Measurements from ENCODE around the gene GGA1. TPM values are rescaled to one million over a fixed set of nuclear protein-coding genes. Genes with fewer than 3 reads are reported as not detected.

GGA1 gene
- total RNA-seq, 3 donors from 2014 or later: 70.4 to 79.0 (median 74.3) TPM

DNA sequence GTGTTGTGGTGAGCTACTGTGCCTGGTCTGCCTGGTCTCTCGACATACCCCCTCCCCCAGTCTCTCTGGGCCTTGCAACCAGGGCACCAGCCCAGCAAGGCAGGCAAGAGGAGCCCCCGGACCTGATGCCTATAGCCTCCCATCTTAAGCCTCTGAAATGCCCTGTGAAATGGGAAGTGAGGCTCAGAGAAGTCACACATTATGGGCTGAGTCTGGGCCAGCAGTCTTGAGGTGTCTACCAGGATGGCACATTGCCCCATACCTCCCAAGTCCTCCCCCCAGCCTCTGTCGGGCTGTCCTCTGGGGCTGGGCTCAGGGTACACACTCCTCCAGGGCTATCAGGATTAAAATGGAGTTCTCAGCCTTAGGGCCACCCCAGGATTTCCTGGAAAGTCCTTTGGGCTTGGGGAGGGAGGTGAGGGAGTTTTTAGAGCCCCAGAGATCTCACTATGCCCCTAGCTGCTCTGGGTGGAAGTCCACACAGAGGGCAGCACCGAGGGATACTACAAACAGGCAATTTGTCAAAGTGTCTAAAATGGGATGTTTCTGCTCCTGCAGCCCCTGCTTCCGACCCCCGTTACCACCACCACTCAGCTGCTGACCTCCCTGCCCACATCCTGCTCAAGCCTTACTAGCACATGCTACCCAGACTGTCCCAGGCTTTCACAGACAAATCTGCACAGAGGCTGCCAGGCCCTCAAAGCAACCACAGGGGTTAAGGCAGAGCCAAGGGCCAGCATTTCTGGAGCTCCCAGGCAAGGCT lies 27.7 kb downstream of the GGA1 start:
- H3K4me3 ChIP-seq: no peak overlapping the region
- TF ChIP-seq, protein P1, sequence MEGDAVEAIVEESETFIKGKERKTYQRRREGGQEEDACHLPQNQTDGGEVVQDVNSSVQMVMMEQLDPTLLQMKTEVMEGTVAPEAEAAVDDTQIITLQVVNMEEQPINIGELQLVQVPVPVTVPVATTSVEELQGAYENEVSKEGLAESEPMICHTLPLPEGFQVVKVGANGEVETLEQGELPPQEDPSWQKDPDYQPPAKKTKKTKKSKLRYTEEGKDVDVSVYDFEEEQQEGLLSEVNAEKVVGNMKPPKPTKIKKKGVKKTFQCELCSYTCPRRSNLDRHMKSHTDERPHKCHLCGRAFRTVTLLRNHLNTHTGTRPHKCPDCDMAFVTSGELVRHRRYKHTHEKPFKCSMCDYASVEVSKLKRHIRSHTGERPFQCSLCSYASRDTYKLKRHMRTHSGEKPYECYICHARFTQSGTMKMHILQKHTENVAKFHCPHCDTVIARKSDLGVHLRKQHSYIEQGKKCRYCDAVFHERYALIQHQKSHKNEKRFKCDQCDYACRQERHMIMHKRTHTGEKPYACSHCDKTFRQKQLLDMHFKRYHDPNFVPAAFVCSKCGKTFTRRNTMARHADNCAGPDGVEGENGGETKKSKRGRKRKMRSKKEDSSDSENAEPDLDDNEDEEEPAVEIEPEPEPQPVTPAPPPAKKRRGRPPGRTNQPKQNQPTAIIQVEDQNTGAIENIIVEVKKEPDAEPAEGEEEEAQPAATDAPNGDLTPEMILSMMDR (IDR thresholded peaks at IDR 0.05): no peak
- intact Hi-C loops (cut with DNase I, micrococcal nuclease): no loop called here
- ATAC-seq (no peak), DNase-seq (peak in 2 of 3 donors; percentile 62 to 80)
- peaks cover 67% of the 10 kb centered on the region for H3K4me1 ChIP-seq (ENCODE audit: low read depth)
- H3K9me3 ChIP-seq: no peaks in the 10 kb centered on the region
- H3K36me3 ChIP-seq (ENCODE audit: low read depth): no peaks in the 10 kb centered on the region

DNA sequence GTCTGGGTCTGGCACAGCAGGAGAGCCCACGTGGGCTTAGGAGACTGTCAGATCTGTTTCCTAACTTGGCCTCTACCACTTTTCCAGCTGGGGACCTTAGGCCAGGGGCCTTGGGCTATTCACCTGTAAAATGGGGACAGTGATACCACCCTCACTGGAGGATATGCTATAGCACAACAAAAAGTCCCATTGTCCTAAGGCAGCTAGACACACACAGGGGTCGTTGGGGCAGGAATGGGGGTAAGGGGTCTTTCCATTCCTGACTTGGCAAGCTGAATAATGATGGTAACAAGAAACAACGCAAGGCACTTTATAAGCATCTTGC lies 28.3 kb downstream of the GGA1 start:
- Histone ChIP-seq H3K4me3 (no peak overlapping the region), H3K9me3 (no peaks in the 10 kb centered on the region), H3K36me3 (ENCODE audit: low read depth) (no peaks in the 10 kb centered on the region), H3K4me1 (ENCODE audit: low read depth) (peaks cover 72% of the 10 kb centered on the region)
- ATAC-seq (no peak), DNase-seq (no peak)
- TF ChIP-seq, protein P1 (IDR thresholded peaks at IDR 0.05): no peak
- intact Hi-C loops (cut with DNase I, micrococcal nuclease): no loop called here

DNA sequence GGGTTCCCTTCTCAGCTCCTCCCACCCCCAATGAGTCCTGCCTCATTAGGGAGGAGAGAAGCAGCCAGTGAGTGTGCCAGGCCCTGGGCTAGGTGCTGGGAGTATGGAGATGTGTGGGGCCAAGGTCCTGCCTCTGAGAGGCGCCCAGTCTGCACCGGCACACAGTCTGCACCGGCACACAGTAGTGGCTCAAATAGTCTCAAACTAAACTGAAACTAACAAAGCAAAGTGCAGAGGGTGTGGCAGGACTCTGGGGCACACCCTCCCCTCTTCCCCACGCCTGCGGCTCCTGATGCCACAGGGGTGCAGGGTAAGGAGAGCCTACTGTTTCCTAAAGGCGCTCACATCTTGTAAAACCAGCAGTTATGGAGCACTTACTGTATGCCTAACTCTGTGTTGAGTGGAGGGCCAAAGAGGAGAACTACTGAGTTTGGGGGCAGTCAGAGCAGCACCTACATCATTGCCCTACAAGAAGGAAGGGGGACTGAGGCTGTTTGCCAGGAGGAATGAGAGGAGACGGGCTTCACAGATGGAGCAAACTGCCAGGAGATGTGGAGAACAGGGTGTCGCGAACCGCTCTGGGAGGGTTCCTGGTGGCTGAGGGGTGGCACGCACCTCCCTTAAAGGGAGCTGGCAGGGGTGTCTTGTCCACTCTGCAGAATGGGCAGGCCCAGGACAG lies 29.9 kb downstream of the GGA1 start:
- ATAC-seq (peak; percentile 65), DNase-seq (peak; percentile 80 to 89 (median 84))
- H3K4me3 ChIP-seq: no peak overlapping the region
- H3K4me1 ChIP-seq (ENCODE audit: low read depth): peaks cover 78% of the 10 kb centered on the region
- no peaks in the 10 kb centered on the region for H3K36me3 ChIP-seq (ENCODE audit: low read depth)
- no peaks in the 10 kb centered on the region for H3K9me3 ChIP-seq
- TF ChIP-seq, protein P1 (IDR thresholded peaks at IDR 0.05): no peak
- intact Hi-C loops (cut with DNase I, micrococcal nuclease): no loop called here

DNA sequence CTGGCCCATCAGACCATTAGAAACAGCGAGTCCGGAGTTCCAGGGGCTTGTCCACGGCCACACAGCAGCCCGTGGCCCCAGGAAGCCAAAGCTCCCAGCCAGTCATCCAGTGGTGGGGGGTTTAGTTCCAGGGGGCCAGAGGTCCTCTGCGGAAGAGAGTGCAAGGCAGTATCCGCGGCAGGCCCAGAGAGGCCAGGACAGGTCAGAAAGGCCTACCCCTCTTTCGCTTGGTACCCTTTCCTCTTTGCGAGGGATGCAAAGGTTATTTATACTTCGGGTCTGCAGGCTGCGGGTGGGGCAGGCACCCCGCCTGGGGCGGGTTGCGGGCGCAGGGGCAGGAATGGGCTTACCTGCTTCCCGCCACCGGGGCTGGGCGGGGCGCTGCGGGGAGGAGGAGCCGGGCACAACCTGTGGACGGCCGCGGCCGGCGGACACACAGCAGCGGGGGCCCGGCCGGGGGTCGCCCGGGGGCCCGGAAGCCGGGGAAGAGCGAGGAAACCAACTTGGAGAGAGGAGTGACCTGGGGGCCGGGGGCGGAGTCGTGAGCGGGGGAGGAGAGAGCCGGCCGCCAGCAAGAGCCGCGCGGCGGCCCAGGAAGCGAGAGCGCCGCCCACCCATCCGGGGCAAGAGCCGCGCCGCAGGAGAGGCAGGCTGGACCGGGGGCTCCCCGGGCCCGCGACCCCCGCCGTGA lies 30.6 kb downstream of the GGA1 start, which contains the start of gene SH3BP1:
TSS of gene SH3BP1 (plus strand) at position 600 of the 691 bp plus-strand sequence. CDS start 119 bp downstream, outside the sequence.
- peak; percentile 71 to 89 (median 88) for DNase-seq
- intact Hi-C loops (cut with DNase I, micrococcal nuclease): no loop called here
- H3K36me3 ChIP-seq (ENCODE audit: low read depth): no peaks in the 10 kb centered on the region
- no peaks in the 10 kb centered on the region for H3K9me3 ChIP-seq
- ATAC-seq: peak; percentile 49
- TF ChIP-seq, protein P1 (IDR thresholded peaks at IDR 0.05): no peak
- peak within 1 kb of the TSS; percentile 65 for H3K4me3 ChIP-seq
- peaks cover 75% of the 10 kb centered on the region for H3K4me1 ChIP-seq (ENCODE audit: low read depth)

DNA sequence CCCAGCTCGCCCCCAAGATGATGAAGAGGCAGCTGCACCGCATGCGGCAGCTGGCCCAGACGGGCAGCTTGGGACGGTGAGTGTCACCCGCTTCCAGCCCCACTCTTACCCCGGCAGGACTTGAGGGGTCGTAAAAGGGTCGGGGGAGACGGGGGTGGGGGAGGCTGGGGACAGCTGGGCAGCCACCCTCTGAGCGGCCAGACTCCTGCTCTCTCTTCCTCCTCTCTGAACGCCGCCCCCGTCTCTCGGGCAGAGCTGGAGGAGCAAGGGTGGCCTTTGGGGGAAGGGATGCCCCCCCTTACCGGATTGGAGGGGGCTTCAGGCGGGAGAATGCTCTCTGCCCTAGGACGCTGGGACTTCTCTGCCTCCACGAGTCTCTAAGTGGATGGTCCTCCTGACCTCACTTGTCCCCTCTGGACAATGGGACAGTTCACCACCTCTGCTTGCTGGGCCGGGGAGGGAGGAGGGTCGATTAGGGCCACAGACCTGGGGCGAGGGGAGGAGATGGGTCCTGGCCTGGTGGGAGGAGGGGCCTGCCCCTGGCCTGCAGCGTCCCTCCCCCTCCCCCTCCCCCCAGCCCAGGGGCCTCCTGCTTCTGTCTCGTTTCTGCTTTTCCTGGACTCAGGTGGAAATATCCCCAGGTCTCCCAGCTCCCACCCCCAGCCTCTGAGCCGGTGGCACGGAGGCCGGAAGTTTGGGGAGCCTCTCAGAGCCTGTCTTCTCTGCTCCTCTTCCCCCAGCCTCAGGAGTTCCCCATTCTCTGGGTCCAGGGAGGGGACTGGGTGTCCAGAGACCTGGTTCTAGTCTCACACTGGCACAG lies 31.3 kb downstream of the GGA1 start:
- Histone ChIP-seq H3K36me3 (ENCODE audit: low read depth) (no peaks in the 10 kb centered on the region), H3K4me1 (ENCODE audit: low read depth) (peaks cover 67% of the 10 kb centered on the region), H3K4me3 (peak overlapping the region; percentile 65), H3K9me3 (no peaks in the 10 kb centered on the region)
- DNase-seq (peak in 1 of 3 donors; percentile 71), ATAC-seq (peak; percentile 2)
- intact Hi-C loops (cut with DNase I, micrococcal nuclease): loop anchor here (5.0 to 10.0 kb wide), 3 partner anchors 42 to 155 kb away; partner anchors contain the start of gene NOL12 (in 1 of the 2)
- TF ChIP-seq, protein P1 (IDR thresholded peaks at IDR 0.05): no peak
